Caco-2 (cell line): Measurements from ENCODE around the gene SIRT7. TPM values are rescaled to one million over a fixed set of nuclear protein-coding genes. Genes with fewer than 3 reads are reported as not detected.

Experiments
- BruUV-seq: library from RNA; stranded (reverse); fragments of 400-500 nt; replicated peaks from 2 replicates; lab custom pipeline; 2021; lab: Mats Ljungman, UMichigan
- CTCF ChIA-PET: fragments of 300-600 bp; sonication (Branson Sonifier 250); formaldehyde crosslinking; loops from one replicate; lab custom pipeline; 2022; ENCODE audit warnings: antibody characterized with exemption; lab: Charles Lee
- POLR2A ChIA-PET: fragments of 300-600 bp; sonication (Branson Sonifier 250); formaldehyde crosslinking; loops from one replicate; lab custom pipeline; 2022; ENCODE audit warnings: antibody characterized with exemption; lab: Charles Lee
- DNase-seq, 2 experiments: peaks; one replicate each; pipeline versions ENCODE4 v3.0.0 to v3.0.0-alpha.2; 2020 to 2022
- H3K27me3 ChIP-seq: replicated peaks from 2 replicates; pipeline ENCODE4 v1.6.0; 2011; ENCODE audit warnings: low read length; ENCODE audit not compliant: control insufficient read depth, insufficient read depth
- H3K36me3 ChIP-seq: 2 replicates; pipeline ENCODE4 v1.5.1; 2011; ENCODE audit warnings: low read length; ENCODE audit not compliant: control insufficient read depth, insufficient read depth
- H3K4me1 ChIP-seq: fragments of 250-450 bp; sonication (Bioruptor Pico); 2 replicates; pipeline ENCODE4 v1.5.1; 2020; ENCODE audit warnings: mild to moderate bottlenecking
- H3K4me3 ChIP-seq: 2 replicates; pipeline ENCODE4 v1.5.1; 2011; ENCODE audit warnings: low read depth, mild to moderate bottlenecking, control low read depth, low read length
- H3K9me3 ChIP-seq: fragments of 250-450 bp; sonication (Bioruptor Pico); 2 replicates; pipeline ENCODE4 v1.5.1; 2020; ENCODE audit warnings: mild to moderate bottlenecking, moderate library complexity
- H3K27ac Mint-ChIP-seq: one replicate; pipeline ENCODE4 v1.8.0; 2022; ENCODE audit warnings: mixed read lengths; ENCODE audit not compliant: unreplicated experiment
- H3K27me3 Mint-ChIP-seq: one replicate; pipeline ENCODE4 v1.8.0; 2022; ENCODE audit warnings: mixed read lengths; ENCODE audit not compliant: insufficient read depth, unreplicated experiment
- H3K36me3 Mint-ChIP-seq: one replicate; pipeline ENCODE4 v1.8.0; 2022; ENCODE audit warnings: mild to moderate bottlenecking, mixed read lengths; ENCODE audit not compliant: insufficient read depth, unreplicated experiment
- H3K4me1 Mint-ChIP-seq: one replicate; pipeline ENCODE4 v1.8.0; 2022; ENCODE audit warnings: low read depth, mixed read lengths; ENCODE audit not compliant: unreplicated experiment
- H3K4me3 Mint-ChIP-seq: one replicate; pipeline ENCODE4 v1.8.0; 2022; ENCODE audit warnings: mild to moderate bottlenecking, moderate library complexity, mixed read lengths; ENCODE audit not compliant: unreplicated experiment
- H3K9me3 Mint-ChIP-seq: one replicate; pipeline ENCODE4 v1.8.0; 2022; ENCODE audit warnings: mixed read lengths; ENCODE audit not compliant: unreplicated experiment
- intact Hi-C: fragments of 100-400 bp; cut with micrococcal nuclease; formaldehyde crosslinking; loops from one replicate; pipeline ENCODE4 v1.10.0; 2022; ENCODE audit not compliant: unreplicated experiment
- total RNA-seq: library from RNA; stranded (reverse); gene quantifications from 2 replicates; pipeline ENCODE4 v1.2.3, GENCODE V29; 2022
- TF ChIP-seq, protein P1 (sequence below), 2 experiments: fragments of 200-600 bp in 1 of 2; IDR thresholded peaks; 1 replicate in 1 of 2; 2 replicates in 1 of 2; pipeline versions ENCODE4 v1.5.1 to v1.8.0; 2011 to 2022; ENCODE audit warnings: antibody characterized with exemption in 1 of 2, control low read depth in 1 of 2, inconsistent platforms in 1 of 2, low read depth in 1 of 2, low read length in 1 of 2, mild to moderate bottlenecking in 1 of 2, moderate library complexity in 1 of 2; ENCODE audit not compliant: insufficient read depth in 1 of 2, severe bottlenecking in 1 of 2, unreplicated experiment in 1 of 2

Gene SIRT7
- total RNA-seq, 1 experiment from 2014 or later = 55.6 TPM

DNA sequence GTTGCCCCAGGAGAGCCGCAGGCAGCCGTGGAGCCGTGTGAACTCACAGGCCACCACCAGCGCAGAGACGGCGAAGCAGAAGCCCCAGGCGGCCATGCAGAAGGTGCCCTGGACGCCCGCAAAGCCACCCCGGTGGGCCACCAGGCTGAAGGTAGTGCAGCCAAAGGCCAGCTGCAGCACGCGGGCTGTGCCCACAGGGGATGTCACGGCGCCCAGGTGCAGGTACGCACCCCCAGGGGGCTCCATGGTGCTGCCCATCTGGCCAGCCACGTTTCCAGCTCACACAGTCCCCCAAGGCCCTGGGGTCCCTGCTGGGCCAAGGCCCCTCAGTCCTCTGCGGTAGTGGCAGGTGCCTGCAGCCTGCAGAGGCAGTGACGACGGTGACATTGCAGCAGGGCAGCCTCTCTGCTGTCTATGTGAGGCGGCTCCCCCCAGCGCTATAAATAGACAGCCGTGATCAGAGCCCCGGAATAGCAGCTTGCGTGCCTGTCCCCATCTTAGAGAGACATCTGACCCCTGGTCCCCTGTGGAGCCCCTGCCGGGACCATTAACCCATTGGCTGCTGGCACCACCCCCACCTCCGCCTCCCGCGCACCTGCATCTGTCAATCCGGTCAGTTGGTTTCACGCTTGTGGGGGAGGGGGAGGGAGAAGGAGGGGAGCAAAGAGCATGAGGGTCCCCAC is 23.6 kb upstream of the SIRT7 start:
- TF ChIP-seq, protein P1, sequence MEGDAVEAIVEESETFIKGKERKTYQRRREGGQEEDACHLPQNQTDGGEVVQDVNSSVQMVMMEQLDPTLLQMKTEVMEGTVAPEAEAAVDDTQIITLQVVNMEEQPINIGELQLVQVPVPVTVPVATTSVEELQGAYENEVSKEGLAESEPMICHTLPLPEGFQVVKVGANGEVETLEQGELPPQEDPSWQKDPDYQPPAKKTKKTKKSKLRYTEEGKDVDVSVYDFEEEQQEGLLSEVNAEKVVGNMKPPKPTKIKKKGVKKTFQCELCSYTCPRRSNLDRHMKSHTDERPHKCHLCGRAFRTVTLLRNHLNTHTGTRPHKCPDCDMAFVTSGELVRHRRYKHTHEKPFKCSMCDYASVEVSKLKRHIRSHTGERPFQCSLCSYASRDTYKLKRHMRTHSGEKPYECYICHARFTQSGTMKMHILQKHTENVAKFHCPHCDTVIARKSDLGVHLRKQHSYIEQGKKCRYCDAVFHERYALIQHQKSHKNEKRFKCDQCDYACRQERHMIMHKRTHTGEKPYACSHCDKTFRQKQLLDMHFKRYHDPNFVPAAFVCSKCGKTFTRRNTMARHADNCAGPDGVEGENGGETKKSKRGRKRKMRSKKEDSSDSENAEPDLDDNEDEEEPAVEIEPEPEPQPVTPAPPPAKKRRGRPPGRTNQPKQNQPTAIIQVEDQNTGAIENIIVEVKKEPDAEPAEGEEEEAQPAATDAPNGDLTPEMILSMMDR (IDR thresholded peaks at IDR 0.05; ENCODE audit: insufficient read depth in 1 of 2, low read depth in 1 of 2, low read length in 1 of 2, severe bottlenecking in 1 of 2, unreplicated experiment in 1 of 2) = no peak

DNA sequence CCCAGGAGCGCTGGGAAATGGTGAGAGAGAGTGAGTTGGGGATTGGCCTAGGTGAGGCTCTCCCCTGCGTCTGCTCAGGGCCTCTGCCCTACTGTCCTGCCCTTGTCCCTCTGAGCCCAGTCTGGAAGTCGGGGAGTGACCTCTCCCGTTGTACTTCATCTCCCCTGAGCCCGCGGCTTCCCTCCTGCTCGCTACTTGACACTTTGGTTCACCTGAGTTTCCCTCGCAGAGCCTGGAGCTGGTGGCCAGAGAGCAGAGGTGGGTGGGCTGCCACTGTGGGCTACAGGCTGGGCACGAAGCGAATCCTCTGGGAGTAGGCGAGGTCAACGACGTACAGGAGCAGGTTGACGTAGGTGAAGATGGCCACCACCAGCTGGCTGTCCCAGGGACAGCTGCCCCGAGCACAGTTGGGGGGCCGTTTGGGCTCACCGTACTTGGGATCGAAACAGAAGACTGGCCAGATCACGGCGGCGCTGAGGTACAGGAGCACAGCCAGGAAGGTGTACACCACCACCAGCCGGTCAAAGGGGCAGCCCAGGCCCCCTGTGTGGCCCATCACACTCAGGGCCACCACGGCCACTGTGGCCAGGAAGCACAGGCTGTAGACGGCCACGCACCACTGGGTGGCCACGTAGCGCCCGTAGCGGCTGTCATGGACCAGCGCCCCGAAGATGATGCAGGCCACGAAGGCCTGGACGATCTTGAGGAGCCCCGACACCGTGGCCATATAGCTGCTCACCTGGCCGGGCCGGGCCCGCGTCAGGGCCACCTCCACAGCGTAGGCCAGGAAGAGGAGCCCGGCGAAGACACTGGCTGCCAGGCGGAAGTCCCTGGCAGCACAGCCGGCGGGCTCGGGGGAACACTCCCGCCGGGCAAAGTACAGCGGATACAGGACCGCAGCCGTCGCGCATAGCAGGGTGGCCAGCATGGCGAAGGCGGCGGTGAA is 22.8 kb upstream of the SIRT7 start:
- ChIA-PET POLR2A (interaction anchor here (0.6 kb wide), 2 partner anchors 82 to 544 kb away, joined by 3 to 9 read pairs; partner anchors contain the start of genes CENPX and LRRC45), CTCF (no interaction called here)
- TF ChIP-seq, protein P1 (IDR thresholded peaks at IDR 0.05; ENCODE audit: insufficient read depth in 1 of 2, low read depth in 1 of 2, low read length in 1 of 2, severe bottlenecking in 1 of 2, unreplicated experiment in 1 of 2) = no peak
- intact Hi-C loops = no loop called here
- no peaks in the 10 kb centered on the region for H3K27me3 Mint-ChIP-seq
- Histone ChIP-seq H3K27me3 (no peaks in the 10 kb centered on the region), H3K36me3 (no peaks in the 10 kb centered on the region), H3K4me3 (no peak overlapping the region), H3K9me3 (no peaks in the 10 kb centered on the region), H3K4me1 (peaks cover 9% of the 10 kb centered on the region)
- H3K4me3 Mint-ChIP-seq = no peak overlapping the region
- peak overlapping the region; percentile 51 for H3K27ac Mint-ChIP-seq
- DNase-seq = no peak
- peaks cover 5% of the 10 kb centered on the region for H3K4me1 Mint-ChIP-seq
- peaks cover 29% of the 10 kb centered on the region for H3K36me3 Mint-ChIP-seq
- BruUV-seq = no TSS peak
- H3K9me3 Mint-ChIP-seq = no peaks in the 10 kb centered on the region

More for the DNA sequence above, 23.6 kb upstream of the SIRT7 start:
- POLR2A ChIA-PET = interaction anchor here (0.6 kb wide), 1 partner anchor 81 kb away, joined by 9 read pairs; the partner anchor contains the start of genes CENPX and LRRC45
- Histone ChIP-seq H3K36me3 (no peaks in the 10 kb centered on the region), H3K4me1 (peaks cover 9% of the 10 kb centered on the region), H3K9me3 (no peaks in the 10 kb centered on the region), H3K4me3 (no peak overlapping the region), H3K27me3 (no peaks in the 10 kb centered on the region)
- CTCF ChIA-PET = no interaction called here
- Mint-ChIP-seq H3K4me1 (peaks cover 5% of the 10 kb centered on the region), H3K36me3 (peaks cover 21% of the 10 kb centered on the region), H3K4me3 (no peak overlapping the region), H3K27ac (no peak overlapping the region), H3K27me3 (no peaks in the 10 kb centered on the region), H3K9me3 (no peaks in the 10 kb centered on the region)
- intact Hi-C loops = no loop called here
- BruUV-seq = no TSS peak
- DNase-seq = no peak

DNA sequence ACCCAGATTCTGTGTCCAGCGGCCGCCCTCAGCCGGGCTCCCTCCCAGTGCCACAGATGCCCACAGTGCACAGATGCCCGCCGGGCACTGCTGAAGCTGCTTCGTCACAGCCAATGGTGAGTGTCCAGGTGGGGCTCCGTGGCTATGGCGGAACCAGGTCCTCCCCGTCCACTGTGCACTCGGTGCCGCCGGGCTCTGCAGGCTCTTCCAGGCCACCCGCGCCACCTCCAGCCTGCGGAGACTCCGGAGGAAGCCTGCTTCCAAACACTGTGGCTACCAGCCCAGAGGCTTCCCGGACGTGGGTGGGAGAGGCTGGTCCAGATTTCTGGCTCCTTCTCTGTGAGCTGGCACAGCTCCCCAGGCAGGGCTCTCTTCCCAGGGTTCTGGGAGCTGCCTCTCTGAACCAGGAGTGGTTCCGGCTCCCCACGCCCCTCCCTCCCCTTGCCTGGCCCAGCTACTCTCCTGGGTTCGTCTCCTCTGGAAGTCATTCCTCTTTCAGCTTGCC is 22.0 kb upstream of the SIRT7 start:
- H3K36me3 ChIP-seq = peaks cover 3% of the 10 kb centered on the region; the same call in 1 of the 2 replicates
- H3K4me1 ChIP-seq = peaks cover 9% of the 10 kb centered on the region
- H3K4me3 Mint-ChIP-seq = no peak overlapping the region
- peaks cover 35% of the 10 kb centered on the region for H3K36me3 Mint-ChIP-seq
- H3K27me3 ChIP-seq = no peaks in the 10 kb centered on the region
- ChIA-PET POLR2A (no interaction called here), CTCF (no interaction called here)
- H3K4me3 ChIP-seq = no peak overlapping the region
- no peaks in the 10 kb centered on the region for H3K9me3 ChIP-seq
- intact Hi-C loops = no loop called here
- no TSS peak for BruUV-seq
- DNase-seq = no peak
- peaks cover 5% of the 10 kb centered on the region for H3K4me1 Mint-ChIP-seq
- no peaks in the 10 kb centered on the region for H3K9me3 Mint-ChIP-seq
- peak overlapping the region; percentile 51 for H3K27ac Mint-ChIP-seq
- no peaks in the 10 kb centered on the region for H3K27me3 Mint-ChIP-seq
- TF ChIP-seq, protein P1 (IDR thresholded peaks at IDR 0.05; ENCODE audit: insufficient read depth in 1 of 2, low read depth in 1 of 2, low read length in 1 of 2, severe bottlenecking in 1 of 2, unreplicated experiment in 1 of 2) = no peak
